ENCODE measurements around the gene STX12.
A peak's percentile ranks its signal among the peaks of the same experiment; 100 is the strongest.
"Not testable (repeated sequence)": the region's sequence is repeated elsewhere in the genome, so short reads cannot be mapped to it uniquely, and the experiment has no call there.

The STX12 gene

GRCh38 chr1:27831568-27832410 lies 58.8 kb downstream of the STX12 start:
- DNase-seq = no peak

- no peak for DNase-seq
These were observed 59.7 kb downstream of the STX12 start for GRCh38 chr1:27832762-27833161.

- no peak for DNase-seq
These were observed 60.5 kb downstream of the STX12 start for GRCh38 chr1:27833470-27833869.

- DNase-seq = no peak
These were observed 62.0 kb downstream of the STX12 start for GRCh38 chr1:27835046-27835445.

GRCh38 chr1:27835501-27835900 lies 62.5 kb downstream of the STX12 start:
- DNase-seq = no peak

GRCh38 chr1:27849951-27850350 lies 76.9 kb downstream of the STX12 start:
- no peak for DNase-seq

GRCh38 chr1:27855085-27855484 lies 82.1 kb downstream of the STX12 start:
- no peak for DNase-seq

GRCh38 chr1:27856561-27857343 lies 83.7 kb downstream of the STX12 start:
- DNase-seq = no peak

GRCh38 chr1:27857552-27857951 lies 84.5 kb downstream of the STX12 start:
- not testable (repeated sequence) for DNase-seq

GRCh38 chr1:27858072-27858948 lies 85.3 kb downstream of the STX12 start:
- DNase-seq = peak; percentile 85

- peak in 1 of 2 donors; percentile 26 for DNase-seq
These were observed 86.0 kb downstream of the STX12 start for GRCh38 chr1:27858949-27859576.

GRCh38 chr1:27861436-27861835 lies 88.4 kb downstream of the STX12 start:
- no peak for DNase-seq

GRCh38 chr1:27862004-27862403 lies 89.0 kb downstream of the STX12 start:
- no peak for DNase-seq

- peak; percentile 39 to 84 for DNase-seq
These were observed 89.9 kb downstream of the STX12 start for GRCh38 chr1:27862671-27863537.

GRCh38 chr1:27863538-27863915 lies 90.5 kb downstream of the STX12 start:
- DNase-seq = peak in 1 of 2 donors; percentile 65

GRCh38 chr1:27864264-27864895 lies 91.4 kb downstream of the STX12 start:
- DNase-seq = peak; percentile 55 to 71

- no peak for DNase-seq
These were observed 92.8 kb downstream of the STX12 start for GRCh38 chr1:27865821-27866220.

GRCh38 chr1:27868556-27868931 lies 95.5 kb downstream of the STX12 start:
- DNase-seq = no peak

GRCh38 chr1:27868932-27869718 lies 96.1 kb downstream of the STX12 start:
- DNase-seq = peak; percentile 71 to 81

GRCh38 chr1:27869719-27870085 lies 96.7 kb downstream of the STX12 start:
- DNase-seq = no peak
